WERI-Rb-1 (cell line): ENCODE measurements around the gene ADCY2.

ENCODE experiments used
- DNase-seq: peaks from one replicate; pipeline ENCODE4 v3.0.0-alpha.2; 2020
- H3K27ac ChIP-seq: fragments of 250-450 bp; sonication (Bioruptor Pico); 2 replicates; pipeline ENCODE4 v1.5.1; 2020; ENCODE audit warnings: mild to moderate bottlenecking, moderate library complexity
- H3K27me3 ChIP-seq: fragments of 250-450 bp; sonication (Bioruptor Pico); 2 replicates; pipeline ENCODE4 v1.5.1; 2021; ENCODE audit warnings: mild to moderate bottlenecking, low read depth, moderate library complexity; ENCODE audit not compliant: insufficient read depth, severe bottlenecking
- H3K36me3 ChIP-seq: fragments of 250-450 bp; sonication (Bioruptor Pico); 2 replicates; pipeline ENCODE4 v1.5.1; 2020; ENCODE audit warnings: mild to moderate bottlenecking, moderate library complexity
- H3K4me3 ChIP-seq: 2 replicates; pipeline ENCODE4 v1.5.1; 2011; ENCODE audit warnings: low read depth, mild to moderate bottlenecking, control low read depth, low read length
- H3K9me3 ChIP-seq: fragments of 250-450 bp; sonication (Bioruptor Pico); 2 replicates; pipeline ENCODE4 v1.5.1; 2021; ENCODE audit warnings: mild to moderate bottlenecking, moderate library complexity; ENCODE audit not compliant: severe bottlenecking
- TF ChIP-seq, protein P1 (sequence below): IDR thresholded peaks from 2 replicates; pipeline ENCODE4 v1.5.1; 2011; ENCODE audit warnings: low read depth, mild to moderate bottlenecking, control low read depth, inconsistent platforms, low read length

Gene ADCY2

GRCh38 chr5:7446913-7447312, 51.0 kb downstream of the ADCY2 start:
- TF ChIP-seq, protein P1, sequence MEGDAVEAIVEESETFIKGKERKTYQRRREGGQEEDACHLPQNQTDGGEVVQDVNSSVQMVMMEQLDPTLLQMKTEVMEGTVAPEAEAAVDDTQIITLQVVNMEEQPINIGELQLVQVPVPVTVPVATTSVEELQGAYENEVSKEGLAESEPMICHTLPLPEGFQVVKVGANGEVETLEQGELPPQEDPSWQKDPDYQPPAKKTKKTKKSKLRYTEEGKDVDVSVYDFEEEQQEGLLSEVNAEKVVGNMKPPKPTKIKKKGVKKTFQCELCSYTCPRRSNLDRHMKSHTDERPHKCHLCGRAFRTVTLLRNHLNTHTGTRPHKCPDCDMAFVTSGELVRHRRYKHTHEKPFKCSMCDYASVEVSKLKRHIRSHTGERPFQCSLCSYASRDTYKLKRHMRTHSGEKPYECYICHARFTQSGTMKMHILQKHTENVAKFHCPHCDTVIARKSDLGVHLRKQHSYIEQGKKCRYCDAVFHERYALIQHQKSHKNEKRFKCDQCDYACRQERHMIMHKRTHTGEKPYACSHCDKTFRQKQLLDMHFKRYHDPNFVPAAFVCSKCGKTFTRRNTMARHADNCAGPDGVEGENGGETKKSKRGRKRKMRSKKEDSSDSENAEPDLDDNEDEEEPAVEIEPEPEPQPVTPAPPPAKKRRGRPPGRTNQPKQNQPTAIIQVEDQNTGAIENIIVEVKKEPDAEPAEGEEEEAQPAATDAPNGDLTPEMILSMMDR = no peak
- DNase-seq = no peak

DNA sequence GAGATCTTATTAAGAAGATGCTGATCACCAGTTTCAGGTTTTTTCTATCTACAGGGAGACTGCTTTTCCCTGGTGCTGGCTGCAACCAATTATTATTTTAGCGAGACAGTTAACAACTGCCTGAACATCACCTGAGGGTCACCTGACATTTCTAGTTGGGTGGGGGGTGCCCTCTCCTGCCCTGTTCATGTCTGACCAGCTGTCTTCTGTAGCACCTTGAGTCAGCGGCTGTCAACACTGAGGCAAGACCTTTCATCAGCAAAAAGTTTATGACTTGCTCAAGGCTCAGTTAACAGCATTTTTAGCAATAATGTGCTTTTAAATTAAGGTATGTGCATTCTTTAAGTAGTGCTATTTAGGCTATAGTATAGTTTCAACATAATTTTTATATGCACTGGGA, 58.0 kb downstream of the ADCY2 start:
- no peak for DNase-seq
- no peak overlapping the region for H3K27ac ChIP-seq
- H3K9me3 ChIP-seq = no peaks in the 10 kb centered on the region
- H3K36me3 ChIP-seq = peaks cover 17% of the 10 kb centered on the region; the same call in 1 of the 2 replicates
- TF ChIP-seq, protein P1 = no peak
- no peaks in the 10 kb centered on the region for H3K27me3 ChIP-seq
- H3K4me3 ChIP-seq = no peak overlapping the region

More at GRCh38 chr5:7446913-7447312, 51.0 kb downstream of the ADCY2 start:
- H3K27me3 ChIP-seq = no peaks in the 10 kb centered on the region
- H3K4me3 ChIP-seq = no peak overlapping the region
- no peaks in the 10 kb centered on the region for H3K9me3 ChIP-seq
- no peak overlapping the region for H3K27ac ChIP-seq
- peaks cover 23% of the 10 kb centered on the region for H3K36me3 ChIP-seq

- no peaks in the 10 kb centered on the region for H3K9me3 ChIP-seq
- no peak for DNase-seq
- H3K27ac ChIP-seq = no peak overlapping the region
- peaks cover 26% of the 10 kb centered on the region for H3K36me3 ChIP-seq
- no peaks in the 10 kb centered on the region for H3K27me3 ChIP-seq
- H3K4me3 ChIP-seq = no peak overlapping the region
- TF ChIP-seq, protein P1 = no peak
Observed at GRCh38 chr5:7456206-7456605, 60.3 kb downstream of the ADCY2 start.

GRCh38 chr5:7461371-7461770, 65.4 kb downstream of the ADCY2 start:
- H3K9me3 ChIP-seq = no peaks in the 10 kb centered on the region
- H3K4me3 ChIP-seq = no peak overlapping the region
- no peaks in the 10 kb centered on the region for H3K27me3 ChIP-seq
- H3K27ac ChIP-seq = no peak overlapping the region
- DNase-seq = no peak
- H3K36me3 ChIP-seq = peaks cover 17% of the 10 kb centered on the region
- TF ChIP-seq, protein P1 = no peak

DNA sequence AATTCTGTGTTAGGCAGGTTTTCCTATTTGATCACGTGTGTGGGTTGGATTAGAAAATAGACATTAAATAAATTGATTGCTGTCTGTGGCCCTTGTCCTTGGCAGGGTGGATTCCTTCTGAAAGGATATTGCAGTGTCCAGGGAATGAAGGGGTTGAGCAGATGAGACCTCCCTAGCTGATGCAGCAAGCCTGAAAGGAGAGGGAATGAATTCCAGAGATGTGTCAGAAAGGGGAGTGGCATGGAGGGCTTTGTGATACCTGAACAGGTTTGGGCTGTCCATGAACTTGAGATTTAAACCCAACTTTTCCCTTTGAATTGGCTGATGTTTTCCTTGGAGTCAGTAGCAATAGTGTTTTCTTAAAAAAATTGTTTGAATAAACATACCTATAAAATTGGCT, 66.8 kb downstream of the ADCY2 start:
- no peak for DNase-seq
- Histone ChIP-seq H3K4me3 (no peak overlapping the region), H3K9me3 (no peaks in the 10 kb centered on the region), H3K27ac (no peak overlapping the region), H3K27me3 (no peaks in the 10 kb centered on the region), H3K36me3 (peaks cover 17% of the 10 kb centered on the region)
- TF ChIP-seq, protein P1 = no peak

DNA sequence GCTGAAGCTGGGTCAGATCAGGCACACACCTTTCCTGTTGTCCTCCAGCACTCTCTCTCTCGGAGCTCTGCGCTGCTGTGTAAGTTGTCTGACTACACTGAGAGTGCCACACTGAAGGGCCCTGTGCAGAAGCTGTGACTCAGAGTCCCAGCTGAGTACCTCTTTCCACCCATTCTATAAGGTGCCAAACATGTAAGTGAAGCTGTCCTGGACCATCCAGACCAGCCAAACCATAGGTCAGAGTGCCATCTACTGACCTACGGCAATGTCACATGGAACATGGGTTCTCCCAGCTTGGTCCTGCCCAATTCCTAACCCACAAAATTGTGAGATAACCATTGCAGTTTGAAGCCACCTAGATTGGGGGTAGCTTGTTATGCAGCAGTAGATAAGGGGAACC, 68.2 kb downstream of the ADCY2 start:
- peaks cover 9% of the 10 kb centered on the region for H3K36me3 ChIP-seq
- H3K4me3 ChIP-seq = no peak overlapping the region
- peak; percentile 46 for DNase-seq
- TF ChIP-seq, protein P1 = peak; percentile 79
- no peaks in the 10 kb centered on the region for H3K27me3 ChIP-seq
- no peak overlapping the region for H3K27ac ChIP-seq
- H3K9me3 ChIP-seq = no peaks in the 10 kb centered on the region
